Putamen (tissue), 1 donor: ENCODE data around the gene SYT17.

Experiments
- DNase-seq: peaks from one replicate; pipeline ENCODE4 v3.0.0-alpha.2; 2016; ENCODE audit warnings: low spot score

Gene SYT17, protein sequence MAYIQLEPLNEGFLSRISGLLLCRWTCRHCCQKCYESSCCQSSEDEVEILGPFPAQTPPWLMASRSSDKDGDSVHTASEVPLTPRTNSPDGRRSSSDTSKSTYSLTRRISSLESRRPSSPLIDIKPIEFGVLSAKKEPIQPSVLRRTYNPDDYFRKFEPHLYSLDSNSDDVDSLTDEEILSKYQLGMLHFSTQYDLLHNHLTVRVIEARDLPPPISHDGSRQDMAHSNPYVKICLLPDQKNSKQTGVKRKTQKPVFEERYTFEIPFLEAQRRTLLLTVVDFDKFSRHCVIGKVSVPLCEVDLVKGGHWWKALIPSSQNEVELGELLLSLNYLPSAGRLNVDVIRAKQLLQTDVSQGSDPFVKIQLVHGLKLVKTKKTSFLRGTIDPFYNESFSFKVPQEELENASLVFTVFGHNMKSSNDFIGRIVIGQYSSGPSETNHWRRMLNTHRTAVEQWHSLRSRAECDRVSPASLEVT

DNA sequence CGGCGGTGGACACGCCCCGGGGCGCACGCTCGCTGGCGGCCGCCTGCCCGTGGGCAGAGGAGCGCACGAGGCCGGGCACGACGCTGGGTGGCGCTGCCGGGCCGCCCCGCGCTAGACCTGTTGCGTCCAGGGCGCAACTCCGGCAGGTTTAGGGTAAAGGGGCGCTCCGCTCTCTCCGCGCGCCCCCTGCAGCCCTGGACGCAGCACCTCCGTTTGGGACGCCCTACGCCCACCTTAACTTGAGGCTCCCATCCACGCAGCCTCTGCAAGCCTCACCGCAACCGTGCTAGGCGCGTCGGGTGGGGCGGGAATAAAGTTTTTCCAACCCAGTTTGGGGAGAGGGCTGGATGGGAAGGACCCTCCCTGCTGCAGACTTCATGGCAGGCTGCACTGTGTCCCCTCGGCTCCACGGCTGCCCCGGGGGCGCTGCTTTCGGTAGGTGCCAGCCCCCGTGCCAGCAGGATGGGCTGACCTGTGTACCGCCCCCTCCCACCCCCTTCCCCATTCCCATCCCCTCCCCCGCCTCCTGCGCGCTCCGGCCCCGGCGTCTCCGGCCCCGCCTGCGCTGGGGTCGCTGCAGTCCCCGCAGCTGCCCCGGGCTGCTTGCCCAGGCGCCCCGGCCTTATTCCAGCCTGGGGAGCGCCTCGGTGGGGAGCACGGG is at the start of gene SYT17:
TSS of gene SYT17 (plus strand) at position 531 of the 661 bp plus-strand sequence. CDS start 407 bp downstream, outside the sequence.
- DNase-seq: peak; percentile 63

- DNase-seq: peak; percentile 33
Measured at GRCh38 chr16:19118938-19119431, 49.1 kb upstream of the SYT17 start.

DNA sequence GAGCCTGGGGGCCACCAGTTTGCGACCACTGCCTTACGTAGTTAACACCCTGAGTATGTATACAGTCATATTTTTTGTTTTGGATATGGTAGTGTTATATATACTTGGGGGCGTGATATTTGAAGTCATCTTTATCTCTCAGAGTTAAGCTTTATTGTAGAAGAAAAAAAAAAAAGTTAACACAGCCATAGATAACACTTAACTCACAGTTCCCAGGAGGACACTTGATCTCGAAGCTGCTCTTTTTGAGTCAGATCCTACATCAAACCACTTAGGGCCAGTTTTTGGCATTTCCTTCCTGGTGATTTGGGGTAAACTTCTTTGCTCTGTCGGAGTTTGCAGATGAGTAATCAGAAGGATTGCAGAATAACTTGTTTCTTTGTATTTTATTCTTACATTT is 48.5 kb upstream of the SYT17 start:
- DNase-seq: no peak

DNA sequence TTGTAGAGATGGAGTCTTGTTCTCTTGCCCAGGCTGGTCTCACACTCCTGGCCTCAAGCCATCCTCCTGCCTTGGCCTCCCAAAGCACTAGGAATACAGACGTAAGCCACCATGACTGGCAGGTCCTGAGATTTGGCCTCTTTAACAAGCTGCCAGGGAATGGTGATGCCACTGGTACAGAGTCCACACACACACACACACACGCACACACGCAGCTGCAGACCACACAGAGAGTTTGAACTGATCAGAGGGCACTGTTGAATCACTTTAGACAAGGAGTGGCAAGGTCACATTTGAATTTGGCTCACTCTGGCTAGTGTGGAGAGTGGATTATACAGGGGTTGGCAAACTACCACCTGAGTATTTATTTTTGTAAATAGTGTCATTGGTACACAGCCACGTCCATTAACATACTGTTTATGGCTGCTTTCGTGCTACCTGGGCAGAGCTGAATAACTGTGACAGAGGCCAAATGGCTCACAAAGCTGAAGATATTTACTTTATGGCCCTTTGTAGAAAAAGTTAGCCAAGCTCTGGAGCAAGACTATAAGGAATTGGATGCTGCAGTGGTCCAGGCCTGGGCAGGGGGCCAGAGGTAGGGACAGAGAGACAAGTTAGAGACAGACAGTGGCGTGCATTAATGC is 44.4 kb upstream of the SYT17 start:
- DNase-seq: no peak

DNA sequence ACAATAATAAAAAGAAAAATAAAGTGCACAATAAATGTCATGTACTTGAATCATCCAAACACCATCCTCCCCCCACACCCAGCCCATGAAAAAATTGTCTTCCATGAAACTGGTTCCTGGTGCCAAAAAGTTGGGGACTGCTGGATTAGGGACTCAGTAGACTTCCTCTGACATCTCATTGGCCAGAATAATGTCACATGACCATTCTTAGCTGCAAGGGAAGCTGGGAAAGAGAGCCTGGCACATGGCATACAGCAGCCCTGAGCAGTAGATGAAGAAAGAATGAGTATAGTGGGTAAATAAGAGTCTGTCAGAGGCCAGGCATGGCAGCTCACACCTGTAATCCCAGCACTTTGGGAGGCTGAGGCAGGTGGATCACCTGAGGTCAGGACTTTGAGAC is 41.7 kb upstream of the SYT17 start:
- DNase-seq: no peak

DNA sequence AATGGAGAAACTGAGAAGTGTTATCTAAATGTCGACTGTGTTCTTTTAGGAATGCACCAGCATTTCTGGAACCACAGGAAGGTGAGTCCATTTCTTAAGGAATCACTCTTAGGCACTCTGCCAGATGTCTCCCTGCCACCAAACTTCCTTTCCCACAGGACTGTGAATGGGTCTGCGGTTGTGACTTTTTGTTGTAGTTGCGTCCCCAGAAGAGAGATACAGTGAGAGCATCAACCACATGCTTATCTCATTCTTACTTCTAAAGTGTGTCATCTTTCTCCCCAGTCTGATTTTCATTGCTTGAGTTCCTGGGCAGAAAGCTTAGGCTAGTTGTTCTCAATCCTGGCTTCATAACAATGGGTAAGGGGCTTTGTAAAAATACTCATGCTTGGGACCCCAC is 40.8 kb upstream of the SYT17 start:
- no peak for DNase-seq

DNA sequence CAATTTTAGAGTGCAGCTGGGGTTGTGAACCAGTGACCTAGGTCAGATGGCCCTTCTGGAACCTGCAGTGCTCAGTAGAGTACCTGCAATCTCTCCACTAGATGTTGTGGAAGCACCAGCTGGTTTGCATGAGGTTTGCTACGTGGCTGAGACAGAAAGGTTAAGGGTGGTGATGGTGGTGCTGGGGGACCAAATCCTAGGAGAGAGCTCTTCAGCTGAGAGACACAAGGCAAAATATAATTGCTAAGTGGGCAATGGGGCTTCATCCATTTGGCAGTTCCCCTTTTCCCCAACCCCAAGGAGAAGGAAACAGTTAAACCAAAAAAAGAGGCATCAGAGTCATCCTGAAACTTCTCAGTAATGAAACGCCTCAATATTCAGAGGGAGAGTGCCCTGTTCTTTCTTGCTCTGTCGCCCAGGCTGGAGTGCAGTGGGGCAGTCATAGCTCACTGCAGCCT is 40.3 kb upstream of the SYT17 start:
- no peak for DNase-seq

- DNase-seq: no peak
Measured at GRCh38 chr16:19128454-19129200, 39.4 kb upstream of the SYT17 start.

DNA sequence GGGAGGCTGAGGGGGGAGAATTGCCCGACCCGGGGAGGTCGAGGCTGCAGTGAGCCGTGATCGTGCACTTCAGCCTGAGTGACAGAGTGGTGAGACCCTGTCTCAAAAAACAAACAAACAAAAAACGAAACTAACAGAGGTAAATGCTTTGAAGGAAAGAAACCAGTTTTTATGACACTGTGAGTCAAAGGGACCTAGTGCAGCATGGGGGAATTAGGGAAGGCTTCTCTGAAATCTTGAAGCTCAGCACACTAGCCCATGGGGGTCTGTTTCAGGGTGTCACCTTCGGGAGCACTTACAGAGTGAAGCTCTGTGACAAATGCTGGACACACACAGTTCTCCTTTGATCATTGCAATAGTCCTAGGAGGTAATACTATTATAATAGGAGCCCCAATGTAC is 37.7 kb upstream of the SYT17 start:
- no peak for DNase-seq

- DNase-seq: peak; percentile 39
Measured at GRCh38 chr16:19130852-19131824, 36.9 kb upstream of the SYT17 start.

DNA sequence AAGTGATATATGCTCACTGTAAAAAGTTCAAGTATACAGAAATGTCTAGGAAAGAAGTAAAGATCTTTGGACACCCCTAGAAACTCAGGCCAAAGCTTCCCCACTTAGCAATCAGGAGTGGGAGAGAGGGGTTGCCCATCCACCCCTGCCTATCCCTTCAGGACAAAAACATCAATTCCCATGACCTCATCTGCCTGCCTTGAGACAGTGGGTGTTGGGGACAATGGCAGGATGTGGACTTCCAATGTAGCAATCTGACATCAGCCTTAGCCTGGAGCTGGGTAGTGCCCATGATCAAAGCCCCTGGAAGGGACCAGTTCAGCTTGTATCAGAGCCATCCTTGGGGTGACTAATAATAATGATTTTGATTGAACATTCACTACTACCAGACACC is 36.2 kb upstream of the SYT17 start:
- no peak for DNase-seq

- no peak for DNase-seq
Measured at GRCh38 chr16:19132255-19132654, 35.8 kb upstream of the SYT17 start.

DNA sequence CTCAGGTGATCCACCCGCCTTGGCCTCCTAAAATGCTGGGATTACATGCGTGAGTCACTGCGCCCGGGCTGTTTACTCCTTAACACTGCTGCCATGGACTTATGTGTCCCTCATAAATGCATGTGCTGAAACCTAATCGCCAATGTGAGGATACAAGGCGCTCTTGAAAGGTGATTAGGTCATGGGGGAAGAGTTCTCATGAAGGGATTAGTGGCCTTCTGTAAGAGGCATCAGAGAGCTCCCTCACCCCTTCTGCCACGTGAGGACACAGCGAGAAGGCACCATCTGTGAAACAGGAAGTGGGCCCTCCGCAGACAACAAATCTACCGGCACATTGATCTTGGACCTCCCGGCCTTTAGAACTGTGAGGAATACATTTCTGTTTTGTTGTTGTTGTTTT is 35.1 kb upstream of the SYT17 start:
- no peak for DNase-seq

GRCh38 chr16:19133600-19133999 is 34.4 kb upstream of the SYT17 start:
- no peak for DNase-seq

DNA sequence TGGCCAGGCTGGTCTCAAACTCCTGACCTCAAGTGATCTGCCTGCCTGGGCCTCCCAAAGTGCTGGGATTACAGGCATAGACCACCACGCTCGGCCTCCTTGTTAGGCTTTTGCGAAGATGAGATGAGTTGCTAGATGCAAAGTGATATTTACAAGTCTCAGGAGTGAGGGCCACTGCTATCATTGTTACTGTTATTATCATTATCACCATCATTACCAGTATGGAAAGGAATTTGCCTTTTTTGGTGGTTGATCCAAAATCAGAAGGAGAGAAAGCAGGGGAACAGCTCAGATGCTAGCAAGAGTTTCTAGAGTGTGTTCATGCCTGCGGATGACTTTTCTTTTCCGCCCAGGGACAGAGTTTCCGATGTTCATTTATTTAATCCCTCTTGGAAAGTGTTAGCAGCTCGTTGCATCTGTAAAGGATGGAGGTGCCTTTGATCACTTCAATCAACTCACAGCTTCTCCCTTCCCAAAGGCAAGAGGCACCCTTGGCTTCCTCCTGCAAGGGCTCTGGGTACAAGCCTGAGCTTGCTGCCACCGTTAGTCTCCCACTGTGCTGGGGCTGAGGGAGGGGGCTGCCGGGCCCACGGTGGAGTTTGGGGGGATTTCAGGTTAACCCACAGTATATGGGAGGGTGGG is 32.7 kb upstream of the SYT17 start:
- no peak for DNase-seq

DNA sequence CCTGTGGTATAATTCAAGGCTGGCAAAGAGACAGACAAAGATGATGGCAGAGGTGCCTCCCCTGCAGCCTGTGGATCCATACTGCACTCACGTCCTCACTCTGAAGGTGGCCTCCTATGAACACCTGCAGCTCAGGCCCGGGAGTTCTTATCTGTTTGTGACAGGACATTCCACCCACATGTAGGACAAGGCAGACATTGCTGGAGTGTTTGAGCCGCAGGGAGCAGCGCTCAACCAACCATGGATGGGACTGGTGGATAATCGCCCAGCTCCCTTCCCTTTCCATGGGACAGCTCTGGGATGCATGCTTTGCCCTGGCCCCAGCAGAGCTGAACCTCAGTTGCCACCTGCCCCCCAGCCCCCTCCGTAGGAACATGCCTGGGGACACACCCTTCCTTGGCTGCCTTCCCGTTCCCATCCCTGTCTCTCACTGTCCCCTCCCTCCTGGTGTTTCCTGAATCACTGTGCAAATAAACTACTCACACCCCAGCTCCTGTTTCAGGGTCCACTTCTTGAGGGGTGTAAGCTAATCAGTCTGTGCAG is 32.1 kb upstream of the SYT17 start:
- DNase-seq: no peak

DNA sequence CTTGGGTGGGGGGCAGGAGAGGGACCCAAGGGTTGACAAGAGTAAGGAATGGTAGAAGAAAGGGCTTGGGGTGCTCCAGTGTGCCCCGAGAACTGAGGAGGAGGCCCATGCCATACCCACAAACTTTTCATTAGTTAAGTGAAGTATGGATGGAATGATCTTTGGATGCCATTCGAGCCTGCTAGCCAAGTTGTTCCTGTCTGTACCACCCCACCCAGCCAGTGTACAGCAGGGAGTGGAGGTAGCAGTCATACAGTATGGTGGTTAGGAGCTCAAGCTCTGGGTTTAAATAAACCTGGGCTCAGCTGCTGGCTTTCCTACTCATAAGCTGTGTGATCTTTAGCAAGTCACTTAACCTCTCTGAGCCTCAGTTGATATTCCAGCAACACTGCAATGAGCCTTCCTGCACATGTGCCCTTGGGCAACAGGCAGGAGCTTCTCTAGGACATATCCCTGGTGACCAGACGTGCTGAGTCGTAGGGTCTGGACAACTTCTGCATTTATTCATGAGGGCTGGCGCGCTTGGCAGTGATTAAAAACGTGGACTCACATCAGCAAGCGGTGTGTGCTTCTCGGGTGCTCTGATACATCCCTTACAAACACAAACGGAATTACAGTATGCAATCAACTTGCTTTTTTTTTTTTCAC is 31.4 kb upstream of the SYT17 start:
- no peak for DNase-seq

DNA sequence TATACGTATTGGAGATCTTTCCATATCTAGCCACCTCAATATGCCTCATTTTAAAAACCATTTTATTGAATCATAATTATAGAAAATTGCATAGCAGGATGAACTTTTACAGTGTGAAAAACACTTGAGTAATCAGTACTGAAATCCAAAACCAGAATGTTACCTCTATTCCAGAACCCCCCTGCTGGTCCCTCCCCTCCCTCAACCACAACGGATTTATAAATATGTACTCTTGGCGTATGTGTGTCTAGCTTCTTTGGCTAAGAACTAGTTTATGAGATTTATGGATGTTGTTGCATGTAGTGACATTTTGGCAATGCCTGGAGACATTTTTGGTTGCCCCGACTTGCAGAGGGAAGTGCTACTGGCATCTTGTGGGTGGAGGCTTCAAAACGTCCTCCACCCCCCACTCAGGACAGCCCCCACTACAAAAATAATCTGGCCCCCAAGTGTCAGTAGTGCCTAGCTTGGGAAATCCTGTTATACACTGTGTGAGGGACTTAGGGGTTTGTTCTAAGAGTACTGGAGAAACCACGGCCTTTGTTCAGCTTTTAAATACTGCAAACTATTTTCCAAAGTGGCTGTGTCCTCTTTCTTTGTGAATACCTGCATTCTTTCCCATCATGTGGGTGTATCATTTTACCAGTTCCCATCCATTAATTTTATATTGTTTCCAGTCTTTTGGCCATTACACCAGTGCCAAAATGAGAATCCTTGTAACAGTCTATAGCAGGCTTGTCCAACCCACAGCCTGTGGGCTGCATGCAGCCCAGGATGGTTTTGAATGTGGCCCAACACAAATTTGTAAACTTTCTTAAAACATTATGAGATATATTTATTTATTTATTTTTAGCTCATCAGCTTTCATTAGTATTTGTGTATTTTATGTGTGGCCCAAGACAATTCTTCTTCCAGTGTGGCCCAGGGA is 30.6 kb upstream of the SYT17 start:
- DNase-seq: no peak
